IPS-15b (cell line): Measurements from ENCODE around the gene GRIK5.

Source experiments
- H3K27me3 ChIP-seq: one replicate; pipeline ENCODE4 v1.6.1; 2013; ENCODE audit warnings: low read length; ENCODE audit not compliant: control insufficient read depth, insufficient read depth
- H3K36me3 ChIP-seq: one replicate; pipeline ENCODE4 v1.6.1; 2013; ENCODE audit warnings: low read length; ENCODE audit not compliant: control insufficient read depth, insufficient read depth
- H3K4me1 ChIP-seq: one replicate; pipeline ENCODE4 v1.6.1; 2013; ENCODE audit warnings: mild to moderate bottlenecking, low read length; ENCODE audit not compliant: control insufficient read depth, insufficient read depth
- H3K4me3 ChIP-seq: one replicate; pipeline ENCODE4 v1.5.1; 2013; ENCODE audit warnings: low read depth, low read length
- H3K9ac ChIP-seq: one replicate; pipeline ENCODE4 v1.6.1; 2013; ENCODE audit warnings: low read depth, mild to moderate bottlenecking, low read length
- H3K9me3 ChIP-seq: one replicate; pipeline ENCODE4 v1.6.1; 2013; ENCODE audit warnings: mild to moderate bottlenecking, low read length; ENCODE audit not compliant: control insufficient read depth, insufficient read depth

The GRIK5 gene

DNA sequence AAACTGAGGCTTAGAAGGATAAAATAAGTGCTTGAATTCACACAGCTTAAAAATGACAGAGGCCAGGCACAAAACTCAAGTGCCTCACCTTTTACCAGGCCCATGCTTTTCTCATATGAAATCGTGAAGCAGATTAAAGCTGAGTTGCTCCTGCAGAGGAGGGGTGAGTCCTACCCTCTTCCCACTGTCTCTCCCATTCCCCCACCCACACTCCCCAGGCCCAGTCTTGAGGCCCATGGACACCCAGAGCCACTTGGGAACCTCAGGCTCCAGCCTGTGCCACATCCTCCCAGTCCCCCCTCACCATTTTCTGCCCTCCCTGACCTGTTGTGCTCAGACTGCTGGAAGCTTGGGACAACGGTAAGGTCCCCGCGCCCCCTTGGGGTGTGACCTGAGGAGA, 23.5 kb upstream of the GRIK5 start:
- H3K27me3 ChIP-seq, result no peaks in the 10 kb centered on the region
- H3K4me3 ChIP-seq, result no peak overlapping the region
- no peaks in the 10 kb centered on the region for H3K9me3 ChIP-seq
- H3K4me1 ChIP-seq, result no peaks in the 10 kb centered on the region
- H3K36me3 ChIP-seq, result no peaks in the 10 kb centered on the region
- no peak overlapping the region for H3K9ac ChIP-seq

DNA sequence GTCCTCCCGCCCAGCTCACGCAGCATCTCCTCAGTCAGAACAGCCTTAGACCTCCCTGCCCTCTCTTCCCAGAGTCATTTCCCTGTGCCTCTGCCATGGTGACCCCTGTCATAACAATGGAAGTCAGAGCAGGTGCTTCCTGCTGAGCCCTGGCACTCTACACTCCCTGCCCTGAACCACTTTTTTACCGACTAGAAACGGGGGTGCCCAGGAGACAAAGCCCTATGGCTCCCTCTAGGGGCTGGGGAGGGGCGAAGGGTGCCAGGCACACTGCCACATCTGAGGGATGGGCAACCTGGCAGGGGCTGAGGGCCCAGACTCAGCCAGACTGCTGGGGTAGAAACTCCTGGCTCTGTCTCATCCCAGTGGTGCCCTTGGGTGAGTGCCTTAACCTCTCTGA, 22.3 kb upstream of the GRIK5 start:
- no peak overlapping the region for H3K4me3 ChIP-seq
- H3K9ac ChIP-seq, result no peak overlapping the region
- no peaks in the 10 kb centered on the region for H3K9me3 ChIP-seq
- H3K27me3 ChIP-seq, result no peaks in the 10 kb centered on the region
- no peaks in the 10 kb centered on the region for H3K36me3 ChIP-seq
- H3K4me1 ChIP-seq, result no peaks in the 10 kb centered on the region

GRCh38 chr19:42091742-42092141, 21.7 kb upstream of the GRIK5 start:
- no peaks in the 10 kb centered on the region for H3K9me3 ChIP-seq
- H3K36me3 ChIP-seq, result no peaks in the 10 kb centered on the region
- H3K9ac ChIP-seq, result no peak overlapping the region
- no peak overlapping the region for H3K4me3 ChIP-seq
- no peaks in the 10 kb centered on the region for H3K27me3 ChIP-seq
- H3K4me1 ChIP-seq, result no peaks in the 10 kb centered on the region

- H3K4me3 ChIP-seq, result no peak overlapping the region
- H3K9me3 ChIP-seq, result no peaks in the 10 kb centered on the region
- H3K4me1 ChIP-seq, result no peaks in the 10 kb centered on the region
- H3K9ac ChIP-seq, result no peak overlapping the region
- no peaks in the 10 kb centered on the region for H3K27me3 ChIP-seq
- no peaks in the 10 kb centered on the region for H3K36me3 ChIP-seq
Observed at GRCh38 chr19:42091300-42091699, 21.3 kb upstream of the GRIK5 start.

- Histone ChIP-seq H3K36me3 (no peaks in the 10 kb centered on the region), H3K9ac (no peak overlapping the region), H3K27me3 (no peaks in the 10 kb centered on the region), H3K9me3 (no peaks in the 10 kb centered on the region), H3K4me3 (no peak overlapping the region), H3K4me1 (no peaks in the 10 kb centered on the region)
Observed at GRCh38 chr19:42090672-42091071, 20.7 kb upstream of the GRIK5 start.

DNA sequence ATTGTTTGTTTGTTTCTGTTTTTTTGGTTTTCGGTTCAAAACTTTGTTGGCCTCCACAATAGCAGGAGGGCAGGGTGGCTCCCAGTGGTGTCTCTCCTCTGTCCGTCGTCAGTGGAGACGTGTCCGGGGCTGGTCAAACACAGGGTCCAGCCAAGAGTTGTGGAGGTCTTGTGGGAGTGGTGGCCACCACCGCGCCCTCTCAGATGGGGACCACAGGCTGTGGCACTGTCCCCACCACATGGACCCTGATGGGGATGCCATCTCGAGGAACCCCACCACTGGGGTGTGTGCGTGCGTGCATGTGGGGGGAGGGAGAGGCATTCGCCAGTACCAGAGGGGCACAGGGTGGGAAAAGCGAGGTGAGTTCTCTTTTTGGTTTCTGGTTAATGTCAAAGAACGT, 19.8 kb upstream of the GRIK5 start:
- Histone ChIP-seq H3K9ac (no peak overlapping the region), H3K4me3 (no peak overlapping the region), H3K9me3 (no peaks in the 10 kb centered on the region), H3K36me3 (no peaks in the 10 kb centered on the region), H3K27me3 (no peaks in the 10 kb centered on the region), H3K4me1 (no peaks in the 10 kb centered on the region)

DNA sequence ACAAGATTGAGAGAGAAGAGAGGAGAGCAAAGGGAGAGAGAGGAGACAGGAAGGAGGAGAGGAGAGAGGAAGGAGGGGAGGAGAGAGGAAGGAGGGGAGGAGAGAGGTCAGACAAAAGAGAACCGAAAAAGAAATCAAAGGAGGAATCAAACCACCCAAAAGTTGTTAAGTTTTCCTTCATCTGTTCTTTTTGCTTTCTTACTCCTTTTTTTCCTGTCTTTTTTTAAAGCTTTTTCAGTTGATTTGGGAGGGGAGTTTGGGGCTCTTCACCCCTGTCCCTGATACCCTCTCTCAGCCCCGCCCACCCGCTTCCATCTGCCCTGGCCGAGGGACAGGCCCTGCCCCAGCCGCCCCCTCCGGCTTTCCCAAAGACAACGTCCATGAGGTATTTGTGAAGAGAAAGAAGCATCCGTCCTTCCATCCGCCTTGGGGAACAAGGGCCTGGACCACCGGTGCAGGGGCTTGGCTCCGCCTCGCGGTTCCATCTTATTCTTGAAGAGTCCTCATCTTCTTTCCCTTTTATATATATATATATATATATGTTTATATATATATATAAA, 19.3 kb upstream of the GRIK5 start:
- Histone ChIP-seq H3K9ac (no peak overlapping the region), H3K36me3 (no peaks in the 10 kb centered on the region), H3K4me3 (no peak overlapping the region), H3K4me1 (no peaks in the 10 kb centered on the region), H3K27me3 (no peaks in the 10 kb centered on the region), H3K9me3 (no peaks in the 10 kb centered on the region)

- no peaks in the 10 kb centered on the region for H3K36me3 ChIP-seq
- no peak overlapping the region for H3K9ac ChIP-seq
- no peaks in the 10 kb centered on the region for H3K9me3 ChIP-seq
- H3K4me1 ChIP-seq, result no peaks in the 10 kb centered on the region
- H3K27me3 ChIP-seq, result no peaks in the 10 kb centered on the region
- H3K4me3 ChIP-seq, result no peak overlapping the region
Observed at GRCh38 chr19:42088471-42089190, 18.6 kb upstream of the GRIK5 start.

- Histone ChIP-seq H3K27me3 (no peaks in the 10 kb centered on the region), H3K9ac (no peak overlapping the region), H3K36me3 (peaks cover under 1% of the 10 kb centered on the region), H3K9me3 (no peaks in the 10 kb centered on the region), H3K4me1 (no peaks in the 10 kb centered on the region), H3K4me3 (no peak overlapping the region)
Observed at GRCh38 chr19:42086770-42087550, 17.0 kb upstream of the GRIK5 start.

DNA sequence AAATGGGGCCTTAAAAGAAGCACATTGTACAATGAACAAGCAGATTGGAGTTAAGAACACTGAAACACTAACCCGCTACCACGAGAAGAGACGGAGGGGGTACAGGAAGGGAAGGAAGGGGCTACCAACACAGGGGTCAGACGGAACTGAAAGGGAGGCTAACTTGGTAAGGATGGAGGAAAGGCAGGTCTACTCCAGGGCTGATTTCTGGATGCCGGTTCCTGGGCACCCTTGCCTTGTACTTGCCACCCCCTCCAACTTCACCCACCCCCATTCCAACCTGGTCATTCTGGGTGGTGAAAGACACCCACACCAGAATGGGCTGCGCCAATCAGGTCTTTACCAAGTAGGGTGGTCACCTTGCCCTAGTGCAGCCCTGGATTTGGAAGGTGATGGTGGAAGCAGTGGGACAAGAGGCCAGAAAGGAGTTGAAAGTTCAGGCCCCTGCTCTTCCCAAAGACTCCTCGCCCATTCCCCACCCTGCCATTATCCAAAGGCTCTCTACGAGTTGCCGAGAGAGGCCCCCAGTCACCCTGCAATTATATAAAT, 16.3 kb upstream of the GRIK5 start:
- Histone ChIP-seq H3K9ac (no peak overlapping the region), H3K27me3 (no peaks in the 10 kb centered on the region), H3K36me3 (peaks cover 8% of the 10 kb centered on the region), H3K9me3 (no peaks in the 10 kb centered on the region), H3K4me3 (no peak overlapping the region), H3K4me1 (no peaks in the 10 kb centered on the region)

GRCh38 chr19:42083537-42083936, 13.5 kb upstream of the GRIK5 start:
- no peaks in the 10 kb centered on the region for H3K27me3 ChIP-seq
- peaks cover 34% of the 10 kb centered on the region for H3K36me3 ChIP-seq
- no peak overlapping the region for H3K4me3 ChIP-seq
- no peaks in the 10 kb centered on the region for H3K4me1 ChIP-seq
- H3K9ac ChIP-seq, result no peak overlapping the region
- no peaks in the 10 kb centered on the region for H3K9me3 ChIP-seq
